Activated naive CD8-positive, alpha-beta T cell treated with anti-CD3 and anti-CD28 coated beads, Interleukin-2, amount 10 ng/mL, durations not matched to agents 7 days and 5 days (primary cell): ENCODE results near the gene PRSS12. TPM values are rescaled to one million over a fixed set of nuclear protein-coding genes. Genes with fewer than 3 reads are reported as not detected.
"Not testable (repeated sequence)": the region's sequence is repeated elsewhere in the genome, so short reads cannot be mapped to it uniquely, and the experiment has no call there.

Experiments used
- ATAC-seq: fragments of 150-1000 bp; cut with Tn5 transposase; one replicate; pipeline ENCODE4 v1.10.0; 2021; ENCODE audit warnings: low read depth, moderate library complexity
- POLR2A ChIA-PET: fragments of 350-600 bp; sonication (Branson Sonifier 250); formaldehyde crosslinking; loops from one replicate; lab custom pipeline; 2021; ENCODE audit warnings: antibody characterized with exemption; lab: Charles Lee
- DNase-seq: peaks from one replicate; pipeline ENCODE4 v3.0.0; 2021
- H3K27ac Mint-ChIP-seq: one replicate; pipeline ENCODE4 v1.8.0; 2022; ENCODE audit warnings: mild to moderate bottlenecking, mixed read lengths
- H3K27me3 Mint-ChIP-seq: one replicate; pipeline ENCODE4 v1.8.0; 2022; ENCODE audit warnings: mild to moderate bottlenecking, moderate library complexity, mixed read lengths
- H3K36me3 Mint-ChIP-seq: one replicate; pipeline ENCODE4 v1.8.0; 2021; ENCODE audit warnings: mild to moderate bottlenecking, mixed read lengths
- H3K4me1 Mint-ChIP-seq: one replicate; pipeline ENCODE4 v1.8.0; 2021; ENCODE audit warnings: mixed read lengths
- H3K4me3 Mint-ChIP-seq: one replicate; pipeline ENCODE4 v1.8.0; 2022; ENCODE audit warnings: mild to moderate bottlenecking, moderate library complexity, mixed read lengths
- H3K9me3 Mint-ChIP-seq: one replicate; pipeline ENCODE4 v1.8.0; 2021; ENCODE audit warnings: mixed read lengths
- total RNA-seq, 2 experiments: library from RNA; stranded (reverse); gene quantifications; one replicate each; pipeline ENCODE4 v1.2.3, GENCODE V29; 2021

PRSS12 gene
- total RNA-seq, 2 experiments from 2014 or later, result not detected

DNA sequence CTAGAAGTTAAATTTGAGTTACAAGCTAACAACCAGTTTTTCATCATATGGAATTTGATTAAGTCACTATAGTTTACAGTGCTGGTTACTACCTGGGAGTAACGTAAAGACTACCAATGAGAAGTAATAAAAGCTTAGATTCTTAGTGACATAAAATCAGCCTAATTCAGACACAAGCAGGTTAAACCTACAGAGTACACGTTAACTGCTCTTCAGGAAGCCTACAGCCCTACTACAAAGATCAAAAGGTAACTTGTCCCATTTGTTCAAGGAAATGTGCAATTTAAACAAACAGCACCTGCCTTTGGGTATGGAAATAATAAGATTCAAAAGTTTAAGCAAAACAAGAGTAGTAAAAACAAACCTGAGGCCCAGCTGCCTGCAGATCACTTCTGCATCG, 21.5 kb downstream of the PRSS12 start:
- H3K4me3 Mint-ChIP-seq, result no peak overlapping the region
- POLR2A ChIA-PET, result no interaction called here
- H3K36me3 Mint-ChIP-seq, result no peaks in the 10 kb centered on the region
- ATAC-seq (no peak), DNase-seq (no peak)
- no peak overlapping the region for H3K27ac Mint-ChIP-seq
- peaks cover 7% of the 10 kb centered on the region for H3K27me3 Mint-ChIP-seq
- no peaks in the 10 kb centered on the region for H3K4me1 Mint-ChIP-seq
- H3K9me3 Mint-ChIP-seq, result no peaks in the 10 kb centered on the region

DNA sequence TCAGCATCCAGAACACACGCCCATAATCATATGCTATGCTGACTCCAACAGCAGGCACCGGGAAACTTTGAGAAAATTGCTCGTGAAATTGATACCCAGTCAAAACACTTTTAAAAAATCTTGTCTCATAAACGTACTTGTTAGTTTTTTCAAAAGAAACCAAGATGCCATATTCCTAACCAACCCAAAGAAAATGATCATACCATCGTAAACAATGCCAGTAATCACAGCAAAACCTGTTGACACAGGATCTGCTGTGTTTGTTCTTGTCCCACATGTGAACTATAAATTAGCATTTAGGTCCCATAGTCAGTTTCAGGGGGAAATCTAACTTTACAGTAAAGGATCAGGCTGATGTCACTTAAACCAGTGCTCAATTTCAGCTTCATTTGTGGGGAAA, 23.0 kb downstream of the PRSS12 start:
- H3K36me3 Mint-ChIP-seq, result no peaks in the 10 kb centered on the region
- POLR2A ChIA-PET, result no interaction called here
- no peak overlapping the region for H3K4me3 Mint-ChIP-seq

DNA sequence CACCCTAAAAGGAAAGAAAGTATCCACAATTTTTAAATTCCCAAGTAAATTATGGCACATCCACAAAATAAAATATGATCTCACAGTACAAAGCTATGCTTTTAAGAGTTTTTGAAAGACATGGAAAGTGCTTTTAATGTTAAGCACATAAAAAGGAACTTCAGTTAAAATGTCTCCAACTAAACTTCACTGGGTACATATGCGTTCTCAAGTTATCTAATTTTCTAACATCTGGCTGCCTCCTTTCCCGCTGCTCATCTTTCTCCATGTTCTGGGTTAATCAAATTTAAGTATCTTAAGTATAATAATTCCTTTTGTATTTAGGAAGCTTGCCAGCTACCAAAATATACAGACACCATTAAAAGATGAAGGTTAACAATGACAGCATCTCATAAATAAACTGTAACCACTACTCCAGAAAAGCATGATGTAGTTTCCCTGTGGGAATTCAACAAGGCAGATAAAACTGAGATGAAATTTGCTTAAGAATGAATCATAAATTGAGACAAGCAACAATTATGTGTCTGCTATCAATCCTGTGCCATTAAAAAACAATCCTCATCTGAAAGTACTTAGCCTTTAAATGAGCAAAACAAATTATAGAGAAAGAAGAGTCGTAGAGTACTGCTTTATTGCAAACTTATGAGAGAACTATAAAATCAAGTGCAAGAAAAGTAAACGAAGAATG, 25.1 kb downstream of the PRSS12 start:
- Mint-ChIP-seq H3K4me3 (no peak overlapping the region), H3K36me3 (no peaks in the 10 kb centered on the region), H3K9me3 (no peaks in the 10 kb centered on the region), H3K27me3 (peaks cover 14% of the 10 kb centered on the region), H3K4me1 (no peaks in the 10 kb centered on the region), H3K27ac (no peak overlapping the region)
- no peak for ATAC-seq
- POLR2A ChIA-PET, result no interaction called here
- DNase-seq, result no peak

More for the DNA sequence above, 23.0 kb downstream of the PRSS12 start:
- DNase-seq (no peak), ATAC-seq (no peak)
- Mint-ChIP-seq H3K9me3 (no peaks in the 10 kb centered on the region), H3K27ac (no peak overlapping the region), H3K4me1 (no peaks in the 10 kb centered on the region), H3K27me3 (peaks cover 8% of the 10 kb centered on the region)

DNA sequence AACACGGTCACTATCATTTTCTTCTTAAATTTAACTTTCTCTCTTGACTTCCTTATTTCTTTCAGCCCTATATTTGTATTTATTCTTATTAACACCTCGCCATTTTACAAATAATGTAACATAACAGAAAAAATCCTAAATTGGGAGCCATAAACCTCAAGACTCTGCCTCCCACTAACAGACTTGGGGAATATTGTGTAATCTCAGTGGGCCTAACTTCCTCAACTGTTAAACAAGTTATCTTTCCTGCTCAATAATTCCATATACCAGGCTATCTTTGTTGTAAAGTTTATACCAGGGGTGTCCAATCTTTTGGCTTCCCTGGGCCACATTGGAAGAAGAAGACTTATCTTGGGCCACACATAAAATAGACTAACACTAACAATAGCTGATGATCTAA, 26.2 kb downstream of the PRSS12 start:
- Mint-ChIP-seq H3K4me3 (no peak overlapping the region), H3K9me3 (no peaks in the 10 kb centered on the region), H3K36me3 (no peaks in the 10 kb centered on the region), H3K4me1 (no peaks in the 10 kb centered on the region), H3K27me3 (peaks cover 14% of the 10 kb centered on the region), H3K27ac (no peak overlapping the region)
- POLR2A ChIA-PET, result no interaction called here
- no peak for DNase-seq
- no peak for ATAC-seq

DNA sequence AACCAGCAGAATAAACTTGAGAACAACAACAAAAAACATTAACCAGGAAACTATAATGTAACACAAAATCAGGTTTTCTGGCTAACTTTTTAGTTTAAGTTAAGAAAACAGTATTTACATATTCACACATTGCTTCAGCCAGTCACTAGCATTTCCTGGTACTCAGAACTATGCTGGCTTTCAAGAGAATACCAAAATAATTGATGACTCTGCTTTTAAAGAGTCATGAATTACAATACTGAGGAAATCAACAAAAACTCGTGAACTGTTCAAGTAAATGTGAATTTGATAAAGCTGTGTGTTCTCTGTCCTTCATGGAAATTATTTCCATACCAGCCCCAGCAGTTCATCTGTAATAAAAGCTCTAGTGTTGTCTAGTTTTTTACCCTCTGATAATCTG, 27.4 kb downstream of the PRSS12 start:
- Mint-ChIP-seq H3K27ac (no peak overlapping the region), H3K4me3 (no peak overlapping the region), H3K9me3 (no peaks in the 10 kb centered on the region), H3K4me1 (no peaks in the 10 kb centered on the region), H3K36me3 (no peaks in the 10 kb centered on the region), H3K27me3 (peaks cover 14% of the 10 kb centered on the region)
- no peak for ATAC-seq
- no peak for DNase-seq
- POLR2A ChIA-PET, result no interaction called here

DNA sequence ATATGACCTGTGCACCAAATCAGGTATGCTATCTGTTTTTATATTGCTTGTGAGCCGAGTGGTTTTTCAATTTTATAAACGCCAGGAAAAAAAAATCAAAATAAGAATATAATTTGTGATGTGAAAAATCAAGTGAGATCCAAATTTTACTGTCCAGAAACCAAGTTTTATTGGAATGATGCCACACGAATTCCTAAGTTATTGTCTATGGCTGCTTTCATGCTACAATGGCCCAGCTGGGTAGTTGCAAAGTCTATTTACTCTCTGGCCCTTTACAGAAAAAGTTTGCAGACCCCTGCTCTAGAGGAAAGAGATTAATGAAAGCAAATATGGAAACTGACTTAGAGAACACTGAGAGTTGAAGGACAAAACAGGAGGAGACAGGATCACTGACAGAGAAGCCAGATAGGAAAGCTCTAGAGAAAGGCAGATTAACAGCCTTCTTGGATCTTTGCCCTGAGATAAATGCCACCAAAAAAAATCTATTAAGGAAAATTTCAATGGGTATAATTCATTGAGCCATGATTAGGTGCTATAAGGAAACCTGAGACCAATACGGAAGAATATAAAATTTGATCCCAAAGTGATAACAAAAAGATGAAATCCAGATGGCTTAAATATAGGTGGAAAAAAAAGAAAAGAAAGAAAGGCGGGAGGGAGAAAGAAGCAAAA, 29.8 kb downstream of the PRSS12 start:
- no peaks in the 10 kb centered on the region for H3K9me3 Mint-ChIP-seq
- no peak for DNase-seq
- H3K4me3 Mint-ChIP-seq, result no peak overlapping the region
- no peak for ATAC-seq
- POLR2A ChIA-PET, result no interaction called here
- H3K27me3 Mint-ChIP-seq, result peaks cover 15% of the 10 kb centered on the region
- no peak overlapping the region for H3K27ac Mint-ChIP-seq
- no peaks in the 10 kb centered on the region for H3K36me3 Mint-ChIP-seq
- no peaks in the 10 kb centered on the region for H3K4me1 Mint-ChIP-seq

DNA sequence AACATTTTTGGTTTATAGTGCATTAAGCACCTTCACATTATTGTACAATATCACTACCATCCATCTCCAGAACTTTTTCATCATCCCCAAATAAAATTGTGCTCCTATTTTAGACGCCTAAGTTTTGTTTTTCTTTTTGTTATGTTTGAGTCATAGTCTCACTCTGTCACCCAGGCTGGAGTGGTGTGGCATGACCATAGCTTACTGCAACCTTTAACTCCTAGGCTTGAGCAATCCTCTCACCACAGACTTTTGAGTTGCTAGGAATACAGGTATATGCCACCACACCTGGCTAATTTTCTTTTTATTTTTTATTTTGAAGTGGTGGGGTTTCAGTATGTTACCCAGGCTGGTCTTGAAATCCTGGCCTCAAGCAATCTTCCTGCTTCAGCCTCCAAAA, 33.9 kb downstream of the PRSS12 start:
- no peaks in the 10 kb centered on the region for H3K9me3 Mint-ChIP-seq
- no peaks in the 10 kb centered on the region for H3K4me1 Mint-ChIP-seq
- H3K27ac Mint-ChIP-seq, result no peak overlapping the region
- no peak for ATAC-seq
- H3K27me3 Mint-ChIP-seq, result peaks cover 13% of the 10 kb centered on the region
- H3K36me3 Mint-ChIP-seq, result no peaks in the 10 kb centered on the region
- no peak overlapping the region for H3K4me3 Mint-ChIP-seq
- POLR2A ChIA-PET, result no interaction called here
- no peak for DNase-seq

DNA sequence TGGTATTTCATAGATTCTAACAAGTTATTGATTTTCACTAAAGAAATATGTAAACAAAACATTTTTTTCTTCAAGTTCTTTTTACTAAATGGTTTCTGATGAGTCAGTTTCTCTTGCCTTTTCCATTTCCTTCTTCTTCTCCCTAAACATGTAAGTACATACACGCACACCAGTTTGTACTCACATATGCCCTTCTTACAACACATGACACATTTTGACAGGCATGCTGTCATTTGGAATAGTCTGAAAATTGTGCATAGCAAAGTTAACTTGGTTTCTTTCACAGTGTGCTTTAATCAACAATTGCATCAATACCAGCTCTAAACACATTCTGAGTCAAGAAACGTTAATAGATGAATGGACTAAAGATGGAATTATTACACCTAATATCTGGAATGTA, 35.1 kb downstream of the PRSS12 start:
- POLR2A ChIA-PET, result no interaction called here
- Mint-ChIP-seq H3K27ac (no peak overlapping the region), H3K4me3 (no peak overlapping the region), H3K9me3 (no peaks in the 10 kb centered on the region), H3K36me3 (no peaks in the 10 kb centered on the region), H3K27me3 (peaks cover 12% of the 10 kb centered on the region), H3K4me1 (no peaks in the 10 kb centered on the region)
- ATAC-seq (no peak), DNase-seq (no peak)

DNA sequence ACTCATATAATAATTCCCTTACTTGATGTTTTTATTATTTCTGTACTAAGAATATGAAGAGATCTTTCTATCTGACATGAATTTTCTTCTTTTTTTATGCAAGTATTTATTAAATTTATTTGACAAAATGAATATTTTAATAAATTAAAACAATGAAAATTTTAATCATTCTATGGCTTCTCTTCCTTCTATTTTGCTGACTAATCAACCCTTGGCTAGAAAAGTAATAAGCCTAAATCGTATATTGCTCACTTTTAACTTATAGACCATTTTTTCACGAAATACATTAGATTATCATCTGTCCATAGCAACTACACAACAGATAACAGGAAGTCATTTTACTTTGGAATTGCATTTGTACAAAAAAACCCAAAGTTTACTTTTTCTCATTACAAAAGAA, 38.6 kb downstream of the PRSS12 start:
- H3K4me3 Mint-ChIP-seq, result no peak overlapping the region
- no peaks in the 10 kb centered on the region for H3K9me3 Mint-ChIP-seq
- no peaks in the 10 kb centered on the region for H3K36me3 Mint-ChIP-seq
- DNase-seq, result no peak
- no peak overlapping the region for H3K27ac Mint-ChIP-seq
- no peaks in the 10 kb centered on the region for H3K4me1 Mint-ChIP-seq
- POLR2A ChIA-PET, result no interaction called here
- ATAC-seq, result no peak
- peaks cover 20% of the 10 kb centered on the region for H3K27me3 Mint-ChIP-seq

DNA sequence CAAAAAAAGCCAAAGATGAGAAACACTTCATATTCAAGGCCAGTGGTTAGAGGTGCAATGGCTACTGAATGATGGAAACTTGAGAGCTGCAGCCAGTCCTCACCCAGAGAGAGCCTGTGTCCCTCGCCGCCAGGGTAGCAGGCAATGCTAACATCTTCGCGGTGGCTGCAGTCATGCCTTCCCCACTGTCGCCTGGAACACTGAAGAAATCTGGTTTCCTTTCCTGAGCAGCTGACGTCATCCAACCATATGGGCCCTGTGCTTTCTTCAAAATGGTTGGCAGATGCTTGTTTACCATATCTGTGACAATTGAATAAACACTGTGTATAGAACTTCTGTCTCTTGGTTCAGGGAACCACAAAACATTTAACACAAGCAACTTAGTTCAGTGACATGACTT, 39.7 kb downstream of the PRSS12 start:
- Mint-ChIP-seq H3K4me1 (no peaks in the 10 kb centered on the region), H3K9me3 (no peaks in the 10 kb centered on the region), H3K4me3 (no peak overlapping the region), H3K27ac (no peak overlapping the region), H3K27me3 (peaks cover 18% of the 10 kb centered on the region), H3K36me3 (no peaks in the 10 kb centered on the region)
- ATAC-seq (no peak), DNase-seq (no peak)
- POLR2A ChIA-PET, result no interaction called here

DNA sequence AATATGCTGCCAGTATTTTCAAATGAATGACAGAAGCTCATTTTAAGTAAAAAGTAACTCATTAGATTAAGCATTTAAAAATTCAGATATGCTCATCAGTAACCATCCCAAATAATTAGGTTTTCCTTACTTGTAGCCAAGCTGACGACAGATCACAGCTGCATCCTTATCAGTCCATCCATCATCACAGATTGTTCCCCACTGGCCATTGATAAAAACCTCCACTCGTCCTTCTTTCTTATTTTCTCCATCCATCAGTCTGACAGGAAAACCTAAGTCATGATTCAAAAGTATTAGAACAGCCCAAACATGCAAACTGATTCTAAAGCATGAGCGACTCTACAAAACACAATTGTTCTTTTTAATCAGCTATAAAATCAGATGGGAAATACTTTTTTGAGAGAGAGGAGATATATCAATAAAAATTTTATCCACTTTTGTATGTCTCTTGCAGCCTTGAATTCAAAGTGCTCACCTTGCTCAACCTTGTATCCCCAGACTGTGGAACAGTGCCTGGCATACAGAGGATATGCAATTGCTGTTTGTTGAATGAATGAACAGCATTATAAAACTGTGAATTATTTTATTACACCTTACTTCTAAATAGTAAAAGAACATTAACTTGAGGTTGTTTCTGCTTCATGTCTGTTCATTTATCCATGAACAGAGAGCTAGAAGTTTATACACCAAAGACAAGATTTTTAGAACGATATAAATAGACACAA, 44.3 kb downstream of the PRSS12 start:
- POLR2A ChIA-PET, result no interaction called here
- Mint-ChIP-seq H3K36me3 (no peaks in the 10 kb centered on the region), H3K4me1 (no peaks in the 10 kb centered on the region), H3K27ac (no peak overlapping the region), H3K4me3 (no peak overlapping the region), H3K9me3 (no peaks in the 10 kb centered on the region), H3K27me3 (peaks cover 19% of the 10 kb centered on the region)
- DNase-seq (no peak), ATAC-seq (no peak)

DNA sequence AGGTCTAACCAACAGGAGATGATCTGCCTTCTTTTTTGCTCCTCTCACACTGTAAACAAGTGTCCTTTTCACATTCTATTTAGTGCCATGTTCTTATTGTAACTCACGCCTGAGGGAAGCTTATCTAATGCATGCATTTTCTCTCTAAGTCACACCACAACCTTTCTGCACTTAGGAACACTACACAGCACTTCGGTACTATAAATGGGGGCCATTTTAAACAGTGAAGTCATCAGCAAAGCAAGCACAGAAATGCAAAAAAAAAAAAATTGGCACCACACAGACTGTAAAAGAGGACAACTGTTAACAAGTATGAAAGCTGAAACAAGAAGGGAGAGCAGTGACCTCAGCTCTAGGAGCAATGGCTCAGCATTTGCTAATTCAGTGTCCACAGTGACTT, 45.2 kb downstream of the PRSS12 start:
- Mint-ChIP-seq H3K9me3 (no peaks in the 10 kb centered on the region), H3K27me3 (peaks cover 20% of the 10 kb centered on the region), H3K36me3 (no peaks in the 10 kb centered on the region), H3K4me1 (no peaks in the 10 kb centered on the region), H3K27ac (no peak overlapping the region), H3K4me3 (no peak overlapping the region)
- ATAC-seq (no peak), DNase-seq (no peak)
- POLR2A ChIA-PET, result no interaction called here

DNA sequence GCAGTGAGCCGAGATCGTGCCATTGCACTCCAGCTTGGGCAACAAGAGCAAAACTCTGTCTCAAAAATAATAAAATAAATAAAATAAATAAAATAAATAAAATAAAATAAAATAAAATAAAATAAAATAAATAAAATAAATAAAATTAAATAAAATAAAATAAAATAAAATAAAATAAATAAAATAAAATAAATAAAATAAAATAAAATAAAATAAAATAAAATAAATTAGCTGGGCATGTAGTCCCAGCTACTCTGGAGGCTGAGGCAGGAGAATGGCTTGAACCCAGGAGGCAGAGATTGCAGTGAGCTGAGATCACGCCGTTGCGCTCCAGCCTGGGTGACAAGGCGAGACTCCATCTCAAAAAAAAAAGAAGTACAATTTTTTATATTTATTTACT, 53.2 kb downstream of the PRSS12 start:
- ATAC-seq, H3K27ac Mint-ChIP-seq, H3K4me1 Mint-ChIP-seq, H3K9me3 Mint-ChIP-seq, H3K36me3 Mint-ChIP-seq, H3K4me3 Mint-ChIP-seq, DNase-seq, POLR2A ChIA-PET: not testable (repeated sequence)
- H3K27me3 Mint-ChIP-seq, result peaks cover 17% of the 10 kb centered on the region

DNA sequence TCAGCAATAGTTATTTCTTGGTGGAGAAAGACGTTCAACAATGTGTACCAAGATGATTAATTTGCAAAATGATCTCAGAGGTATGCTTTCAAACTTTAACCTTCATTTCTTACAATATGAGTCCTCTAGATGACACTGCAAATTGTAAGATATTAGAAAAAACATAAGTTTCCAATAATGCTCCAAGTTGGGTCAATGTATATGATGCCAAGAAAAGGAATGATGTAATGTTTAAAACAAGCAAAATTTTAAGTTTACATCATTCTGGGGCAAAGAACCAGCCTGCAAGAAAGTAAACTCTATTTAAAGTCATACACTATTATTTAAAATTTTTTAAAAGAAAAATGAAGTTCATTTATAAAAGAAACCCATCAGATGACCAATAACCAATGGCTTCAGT, 56.1 kb downstream of the PRSS12 start:
- POLR2A ChIA-PET, result no interaction called here
- peaks cover 9% of the 10 kb centered on the region for H3K27me3 Mint-ChIP-seq

More for the DNA sequence above, 56.1 kb downstream of the PRSS12 start:
- no peak for DNase-seq
- Mint-ChIP-seq H3K9me3 (no peaks in the 10 kb centered on the region), H3K27ac (no peak overlapping the region), H3K4me3 (no peak overlapping the region), H3K36me3 (no peaks in the 10 kb centered on the region), H3K4me1 (no peaks in the 10 kb centered on the region)
- no peak for ATAC-seq
